GM10248 (cell line): Measurements from ENCODE around the gene DES.

Experiments used
- CTCF ChIA-PET: fragments of 300-600 bp; sonication (Branson Sonifier 250); formaldehyde crosslinking; extraction: SDS; loops from one replicate; lab custom pipeline; 2021; ENCODE audit warnings: antibody characterized with exemption; lab: Yijun Ruan, JAX
- POLR2A ChIA-PET: fragments of 350-650 bp; sonication (Branson Sonifier 250); formaldehyde crosslinking; extraction: SDS; loops from one replicate; lab custom pipeline; 2020; ENCODE audit warnings: antibody characterized with exemption; lab: Yijun Ruan, JAX
- DNase-seq: peaks from one replicate; pipeline ENCODE4 v3.0.0; 2012; ENCODE audit errors: extremely low spot score
- TF ChIP-seq, protein P1 (sequence below): IDR thresholded peaks from 2 replicates; pipeline ENCODE4 v1.5.1; 2012; ENCODE audit warnings: mild to moderate bottlenecking, low read depth; ENCODE audit errors: extremely low read depth, missing control alignments, control extremely low read depth

The DES gene

DNA sequence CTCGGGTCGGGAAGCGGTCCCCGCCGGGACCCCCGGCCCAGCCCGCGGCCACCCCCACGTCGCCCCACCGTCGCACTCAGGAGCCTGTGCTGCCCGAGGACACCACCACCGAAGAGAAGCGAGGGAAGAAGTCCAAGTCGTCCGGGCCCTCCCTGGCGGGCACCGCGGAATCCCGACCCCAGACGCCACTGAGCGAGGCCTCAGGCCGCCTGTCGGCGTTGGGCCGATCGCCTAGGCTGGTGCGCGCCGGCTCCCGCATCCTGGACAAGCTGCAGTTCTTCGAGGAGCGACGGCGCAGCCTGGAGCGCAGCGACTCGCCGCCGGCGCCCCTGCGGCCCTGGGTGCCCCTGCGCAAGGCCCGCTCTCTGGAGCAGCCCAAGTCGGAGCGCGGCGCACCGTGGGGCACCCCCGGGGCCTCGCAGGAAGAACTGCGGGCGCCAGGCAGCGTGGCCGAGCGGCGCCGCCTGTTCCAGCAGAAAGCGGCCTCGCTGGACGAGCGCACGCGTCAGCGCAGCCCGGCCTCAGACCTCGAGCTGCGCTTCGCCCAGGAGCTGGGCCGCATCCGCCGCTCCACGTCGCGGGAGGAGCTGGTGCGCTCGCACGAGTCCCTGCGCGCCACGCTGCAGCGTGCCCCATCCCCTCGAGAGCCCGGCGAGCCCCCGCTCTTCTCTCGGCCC lies 30.1 kb downstream of the DES start:
- ChIA-PET CTCF (interaction anchor here (1.0 kb wide), 1 partner anchor 93 kb away, joined by 3 read pairs; no protein-coding TSS in a partner anchor), POLR2A (no interaction called here)
- no peak for DNase-seq
- TF ChIP-seq, protein P1, sequence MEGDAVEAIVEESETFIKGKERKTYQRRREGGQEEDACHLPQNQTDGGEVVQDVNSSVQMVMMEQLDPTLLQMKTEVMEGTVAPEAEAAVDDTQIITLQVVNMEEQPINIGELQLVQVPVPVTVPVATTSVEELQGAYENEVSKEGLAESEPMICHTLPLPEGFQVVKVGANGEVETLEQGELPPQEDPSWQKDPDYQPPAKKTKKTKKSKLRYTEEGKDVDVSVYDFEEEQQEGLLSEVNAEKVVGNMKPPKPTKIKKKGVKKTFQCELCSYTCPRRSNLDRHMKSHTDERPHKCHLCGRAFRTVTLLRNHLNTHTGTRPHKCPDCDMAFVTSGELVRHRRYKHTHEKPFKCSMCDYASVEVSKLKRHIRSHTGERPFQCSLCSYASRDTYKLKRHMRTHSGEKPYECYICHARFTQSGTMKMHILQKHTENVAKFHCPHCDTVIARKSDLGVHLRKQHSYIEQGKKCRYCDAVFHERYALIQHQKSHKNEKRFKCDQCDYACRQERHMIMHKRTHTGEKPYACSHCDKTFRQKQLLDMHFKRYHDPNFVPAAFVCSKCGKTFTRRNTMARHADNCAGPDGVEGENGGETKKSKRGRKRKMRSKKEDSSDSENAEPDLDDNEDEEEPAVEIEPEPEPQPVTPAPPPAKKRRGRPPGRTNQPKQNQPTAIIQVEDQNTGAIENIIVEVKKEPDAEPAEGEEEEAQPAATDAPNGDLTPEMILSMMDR = no peak

DNA sequence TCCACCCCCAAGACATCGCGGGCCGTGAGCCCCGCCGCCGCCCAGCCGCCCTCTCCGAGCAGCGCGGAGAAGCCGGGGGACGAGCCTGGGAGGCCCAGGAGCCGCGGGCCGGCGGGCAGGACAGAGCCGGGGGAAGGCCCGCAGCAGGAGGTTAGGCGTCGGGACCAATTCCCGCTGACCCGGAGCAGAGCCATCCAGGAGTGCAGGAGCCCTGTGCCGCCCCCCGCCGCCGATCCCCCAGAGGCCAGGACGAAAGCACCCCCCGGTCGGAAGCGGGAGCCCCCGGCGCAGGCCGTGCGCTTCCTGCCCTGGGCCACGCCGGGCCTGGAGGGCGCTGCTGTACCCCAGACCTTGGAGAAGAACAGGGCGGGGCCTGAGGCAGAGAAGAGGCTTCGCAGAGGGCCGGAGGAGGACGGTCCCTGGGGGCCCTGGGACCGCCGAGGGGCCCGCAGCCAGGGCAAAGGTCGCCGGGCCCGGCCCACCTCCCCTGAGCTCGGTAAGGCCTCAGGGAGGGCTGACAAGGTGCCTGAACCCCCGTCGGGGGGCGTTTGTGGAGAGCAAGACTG lies 30.7 kb downstream of the DES start:
- POLR2A ChIA-PET = no interaction called here
- CTCF ChIA-PET = interaction anchor here (0.9 to 2.7 kb wide), 3 partner anchors 10 to 81 kb away, joined by 4 to 9 read pairs (median 8); no protein-coding TSS in a partner anchor
- TF ChIP-seq, protein P1 = no peak
- DNase-seq = no peak

DNA sequence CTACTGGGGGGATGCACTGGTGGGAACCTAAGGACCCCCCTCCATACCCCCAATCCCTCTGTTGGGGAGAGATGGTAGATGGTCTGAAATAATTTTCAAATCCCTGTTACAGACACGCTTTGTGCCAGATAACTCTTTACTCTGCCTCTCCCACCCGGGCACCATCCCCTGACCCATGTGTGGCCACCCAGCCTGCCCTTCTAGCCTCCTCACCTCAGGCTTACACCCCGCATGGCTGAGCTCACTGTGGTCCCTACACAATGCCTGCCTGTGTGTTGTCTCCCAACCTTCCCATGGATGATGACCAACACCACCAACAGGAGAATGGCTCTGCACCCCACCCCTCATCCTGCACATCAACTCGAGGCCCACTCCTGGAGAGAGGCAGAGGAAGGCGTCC lies 31.4 kb downstream of the DES start:
- ChIA-PET CTCF (interaction anchor here (0.9 to 2.7 kb wide), 6 partner anchors 9 to 80 kb away, joined by 3 to 9 read pairs (median 4); no protein-coding TSS in a partner anchor), POLR2A (no interaction called here)
- TF ChIP-seq, protein P1 = no peak
- no peak for DNase-seq

- ChIA-PET CTCF (interaction anchor here (1.3 to 2.7 kb wide), 2 partner anchors 7 to 78 kb away, joined by 4 to 9 read pairs; no protein-coding TSS in a partner anchor), POLR2A (no interaction called here)
- TF ChIP-seq, protein P1 = no peak
- DNase-seq = no peak
Observed at GRCh38 chr2:219451661-219452360, 33.6 kb downstream of the DES start.

GRCh38 chr2:219452361-219453317 lies 34.5 kb downstream of the DES start:
- ChIA-PET CTCF (interaction anchor here (0.9 to 9.6 kb wide), 7 partner anchors 8 to 88 kb away, joined by 3 to 115 read pairs (median 4); no protein-coding TSS in a partner anchor), POLR2A (no interaction called here)
- TF ChIP-seq, protein P1 = no peak
- DNase-seq = no peak
